GM23248 (cell line): ENCODE results near the gene IGFBP3. TPM values are rescaled to one million over a fixed set of nuclear protein-coding genes. Genes with fewer than 3 reads are reported as not detected.

Source experiments
- DNase-seq: peaks from one replicate; pipeline ENCODE4 v3.0.0-alpha.2; 2015
- H2AFZ ChIP-seq: fragments of 200-600 bp; sonication (generic); 2 replicates; pipeline ENCODE4 v1.6.1; 2016; ENCODE audit warnings: antibody characterized with exemption
- H3F3A ChIP-seq: fragments of 200-600 bp; sonication (generic); 2 replicates; pipeline ENCODE4 v1.6.1; 2016; ENCODE audit warnings: mild to moderate bottlenecking, antibody characterized with exemption, mixed run types; ENCODE audit not compliant: insufficient read depth
- H3K27ac ChIP-seq: fragments of 200-600 bp; sonication (generic); 2 replicates; pipeline ENCODE4 v1.5.1; 2016; ENCODE audit warnings: mild to moderate bottlenecking
- H3K27me3 ChIP-seq: fragments of 200-600 bp; sonication (generic); replicated peaks from 2 replicates; pipeline ENCODE4 v1.6.1; 2016; ENCODE audit warnings: mild to moderate bottlenecking; ENCODE audit not compliant: insufficient read depth
- H3K36me3 ChIP-seq: fragments of 200-600 bp; sonication (generic); 2 replicates; pipeline ENCODE4 v1.6.1; 2016; ENCODE audit warnings: low read depth, mild to moderate bottlenecking
- H3K4me1 ChIP-seq: fragments of 200-600 bp; sonication (generic); 2 replicates; pipeline ENCODE4 v1.6.1; 2016; ENCODE audit warnings: mild to moderate bottlenecking; ENCODE audit not compliant: insufficient read depth
- H3K4me2 ChIP-seq: fragments of 200-600 bp; sonication (generic); one replicate; pipeline ENCODE4 v1.6.1; 2016; ENCODE audit warnings: mild to moderate bottlenecking; ENCODE audit not compliant: unreplicated experiment
- H3K4me3 ChIP-seq: fragments of 200-600 bp; sonication (generic); 2 replicates; pipeline ENCODE4 v1.5.1; 2016; ENCODE audit warnings: mild to moderate bottlenecking
- H3K79me2 ChIP-seq: fragments of 200-600 bp; sonication (generic); 2 replicates; pipeline ENCODE4 v1.6.1; 2016; ENCODE audit warnings: mild to moderate bottlenecking; ENCODE audit not compliant: insufficient read depth
- H3K9ac ChIP-seq: fragments of 200-600 bp; sonication (generic); 2 replicates; pipeline ENCODE4 v1.6.1; 2016; ENCODE audit warnings: mild to moderate bottlenecking
- H3K9me2 ChIP-seq: fragments of 200-600 bp; sonication (generic); 2 replicates; pipeline ENCODE4 v1.6.1; 2016; ENCODE audit warnings: mixed run types, mild to moderate bottlenecking, moderate library complexity; ENCODE audit not compliant: insufficient read depth
- H3K9me3 ChIP-seq: fragments of 200-600 bp; sonication (generic); one replicate; pipeline ENCODE4 v1.6.1; 2017; ENCODE audit warnings: low read depth
- H4K20me1 ChIP-seq: fragments of 200-600 bp; sonication (generic); 2 replicates; pipeline ENCODE4 v1.6.0; 2016; ENCODE audit not compliant: insufficient read depth
- EZH2 ChIP-seq: fragments of 200-600 bp; sonication (generic); IDR thresholded peaks from 2 replicates; pipeline ENCODE4 v1.6.1; 2018; ENCODE audit warnings: antibody characterized with exemption, mild to moderate bottlenecking; ENCODE audit not compliant: insufficient read depth, poor library complexity, severe bottlenecking
- EZH2phosphoT487 ChIP-seq: fragments of 200-600 bp; sonication (generic); IDR thresholded peaks from 2 replicates; pipeline ENCODE4 v1.6.1; 2018; ENCODE audit warnings: antibody characterized with exemption, moderate library complexity, mild to moderate bottlenecking, low read depth; ENCODE audit not compliant: insufficient read depth
- WGBS, 2 experiments: methylation state at CpG; one replicate each; pipeline ENCODE4 v1.1.6; 2015 to 2017; ENCODE audit warnings: low lambda C conversion rate in 2 of 2, low coverage in 1 of 2; ENCODE audit errors: missing lambda C conversion rate in 2 of 2; 5-methylcytosine and 5-hydroxymethylcytosine counted together
- in situ Hi-C: fragments of 300-500 bp; cut with MboI; formaldehyde crosslinking; loops from 2 replicates; pipeline ENCODE4 v1.15.0; 2020
- polyA plus RNA-seq: library from polyadenylated mRNA; unstranded; fragments of >200 nt; fragmentation: Nextera tagmentation; extraction: Ambion mirVana; gene quantifications from 2 replicates; pipeline ENCODE4 v1.2.1, GENCODE V29; 2016
- total RNA-seq: library from RNA; depleted of rRNA; stranded (reverse); fragments of >200 nt; shearing (Covaris generic); gene quantifications from 2 replicates; pipeline ENCODE4 v1.2.3, GENCODE V29; 2014

Gene IGFBP3
- total and polyA plus RNA-seq, 2 experiments from 2014 or later, result 17,437 to 29,310 TPM

DNA sequence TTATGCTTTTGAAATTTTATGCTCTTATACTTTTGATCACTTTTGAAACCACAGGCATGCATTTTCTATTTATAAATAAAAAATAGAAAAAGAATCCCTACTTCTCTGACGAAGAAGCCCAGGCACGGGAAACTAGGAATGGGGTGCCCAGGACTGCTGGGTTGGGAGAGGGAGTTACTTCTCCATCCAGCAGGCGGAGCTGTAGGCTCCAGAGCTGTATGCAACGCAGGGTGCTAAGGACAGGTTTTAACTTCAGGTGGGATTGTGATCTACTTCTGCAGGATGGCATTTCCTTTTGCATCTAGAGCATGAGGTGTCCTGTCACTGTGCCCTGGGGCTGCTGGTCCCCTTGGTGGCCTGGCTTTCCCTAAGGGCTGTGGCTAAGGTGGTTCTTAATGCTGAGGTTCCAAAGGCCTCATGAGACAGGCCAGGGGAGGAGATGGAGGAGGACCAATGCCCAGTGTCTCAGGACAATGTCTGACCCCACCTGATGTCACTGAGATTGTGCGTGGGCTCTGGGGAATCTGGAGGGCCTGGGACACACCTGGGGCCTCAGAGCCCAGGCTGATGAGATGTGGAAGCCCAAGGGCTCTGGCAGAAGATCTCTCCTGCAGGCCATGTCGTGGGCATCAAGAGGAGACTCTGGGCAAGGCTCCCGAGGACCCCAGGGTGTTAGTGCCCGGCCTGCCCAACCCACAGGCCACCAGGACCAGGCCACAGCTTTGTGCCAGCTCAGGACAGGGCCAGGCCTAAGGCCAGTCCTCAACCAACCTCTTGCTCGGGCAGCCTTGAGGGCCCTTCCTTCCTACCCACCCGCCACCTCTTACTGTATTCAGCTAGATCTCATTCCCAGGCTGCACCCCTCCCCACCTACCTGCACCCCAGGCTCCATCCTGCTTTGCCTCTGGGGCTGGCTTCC, 48.7 kb downstream of the IGFBP3 start:
- Histone ChIP-seq H3K4me1 (peaks cover 12% of the 10 kb centered on the region), H2AFZ (no peak overlapping the region), H3K9ac (no peak overlapping the region), H3K36me3 (no peaks in the 10 kb centered on the region), H3K4me3 (no peak overlapping the region), H4K20me1 (no peaks in the 10 kb centered on the region), H3K79me2 (no peaks in the 10 kb centered on the region), H3K9me2 (no peaks in the 10 kb centered on the region), H3F3A (peaks cover 5% of the 10 kb centered on the region; the same call in 1 of the 2 replicates), H3K27ac (no peak overlapping the region), H3K4me2 (no peak overlapping the region), H3K27me3 (no peaks in the 10 kb centered on the region), H3K9me3 (no peaks in the 10 kb centered on the region)
- DNase-seq, result peak; percentile 35
- in situ Hi-C loops, result loop anchor here (25.0 kb wide), 2 partner anchors 210 to 710 kb away; partner anchors contain the start of gene RAMP3
- whole genome bisulfite sequencing, 2 experiments, result 83% methylated on average over 10 of the region's 10 CpGs
- no peak for TF ChIP-seq EZH2
- TF ChIP-seq EZH2phosphoT487, result no peak

DNA sequence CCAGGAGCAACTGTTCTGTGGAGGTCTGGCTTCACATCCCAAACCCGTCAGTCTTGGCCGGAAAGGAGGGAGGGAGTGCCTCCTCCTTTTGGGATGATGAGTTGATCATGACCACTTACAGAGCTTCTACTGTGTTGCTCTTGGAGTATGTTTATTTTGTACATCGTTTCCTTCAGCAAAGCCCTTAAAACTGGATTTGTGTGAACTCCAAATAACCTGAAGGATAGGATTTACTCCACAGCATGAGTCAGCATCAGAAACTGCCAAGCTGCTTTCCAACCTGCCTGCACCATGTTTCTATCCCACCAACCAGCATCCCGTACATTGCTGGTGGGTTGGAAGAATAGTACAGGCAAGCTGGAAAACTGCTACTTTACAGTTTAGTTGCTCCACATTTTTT, 51.6 kb downstream of the IGFBP3 start:
- Histone ChIP-seq H3K4me1 (peaks cover 2% of the 10 kb centered on the region), H3K9me3 (no peaks in the 10 kb centered on the region), H3K9ac (no peak overlapping the region), H3K27me3 (no peaks in the 10 kb centered on the region), H3F3A (no peaks in the 10 kb centered on the region), H3K9me2 (no peaks in the 10 kb centered on the region), H3K4me2 (no peak overlapping the region), H4K20me1 (no peaks in the 10 kb centered on the region), H2AFZ (no peak overlapping the region), H3K27ac (no peak overlapping the region), H3K4me3 (no peak overlapping the region), H3K79me2 (no peaks in the 10 kb centered on the region), H3K36me3 (no peaks in the 10 kb centered on the region)
- 82% methylated on average over 4 of the region's 4 CpGs for WGBS, 2 experiments
- no peak for TF ChIP-seq EZH2phosphoT487
- no peak for TF ChIP-seq EZH2
- DNase-seq, result no peak
- in situ Hi-C loops, result loop anchor here (25.0 kb wide), 2 partner anchors 207 to 707 kb away; partner anchors contain the start of gene RAMP3

DNA sequence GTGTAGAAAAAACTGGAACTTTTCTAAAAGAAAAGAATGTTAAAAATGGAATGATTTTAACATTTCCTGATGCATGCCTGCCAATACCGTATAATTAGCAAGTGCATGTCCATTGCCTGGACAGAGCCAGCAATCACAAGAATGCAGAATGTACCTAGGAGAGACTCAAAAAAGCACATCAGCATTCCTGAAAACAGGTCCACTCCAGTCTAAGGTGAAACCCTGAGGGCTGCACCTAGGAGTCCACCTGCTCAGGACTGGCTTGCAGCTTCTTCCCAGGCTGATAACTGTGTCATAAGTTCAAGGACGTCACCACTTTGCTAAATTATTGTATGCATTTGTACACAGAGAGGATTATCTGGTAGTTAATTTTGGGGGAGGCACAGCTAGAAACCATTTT, 53.6 kb downstream of the IGFBP3 start:
- no peaks in the 10 kb centered on the region for H3K27me3 ChIP-seq
- H3K79me2 ChIP-seq, result no peaks in the 10 kb centered on the region
- H3F3A ChIP-seq, result no peaks in the 10 kb centered on the region
- in situ Hi-C loops, result loop anchor here (25.0 kb wide), 2 partner anchors 205 to 705 kb away; partner anchors contain the start of gene RAMP3
- no peaks in the 10 kb centered on the region for H3K36me3 ChIP-seq
- no peak overlapping the region for H3K27ac ChIP-seq
- no peak for DNase-seq
- WGBS, 2 experiments, result 40 to 49% methylated on average over 2 of the region's 2 CpGs
- no peaks in the 10 kb centered on the region for H3K9me3 ChIP-seq
- no peaks in the 10 kb centered on the region for H4K20me1 ChIP-seq
- no peaks in the 10 kb centered on the region for H3K9me2 ChIP-seq
- TF ChIP-seq EZH2phosphoT487, result no peak
- TF ChIP-seq EZH2, result no peak
- H3K4me3 ChIP-seq, result no peak overlapping the region
- no peak overlapping the region for H2AFZ ChIP-seq
- no peak overlapping the region for H3K9ac ChIP-seq
- H3K4me1 ChIP-seq, result no peaks in the 10 kb centered on the region
- H3K4me2 ChIP-seq, result no peak overlapping the region

DNA sequence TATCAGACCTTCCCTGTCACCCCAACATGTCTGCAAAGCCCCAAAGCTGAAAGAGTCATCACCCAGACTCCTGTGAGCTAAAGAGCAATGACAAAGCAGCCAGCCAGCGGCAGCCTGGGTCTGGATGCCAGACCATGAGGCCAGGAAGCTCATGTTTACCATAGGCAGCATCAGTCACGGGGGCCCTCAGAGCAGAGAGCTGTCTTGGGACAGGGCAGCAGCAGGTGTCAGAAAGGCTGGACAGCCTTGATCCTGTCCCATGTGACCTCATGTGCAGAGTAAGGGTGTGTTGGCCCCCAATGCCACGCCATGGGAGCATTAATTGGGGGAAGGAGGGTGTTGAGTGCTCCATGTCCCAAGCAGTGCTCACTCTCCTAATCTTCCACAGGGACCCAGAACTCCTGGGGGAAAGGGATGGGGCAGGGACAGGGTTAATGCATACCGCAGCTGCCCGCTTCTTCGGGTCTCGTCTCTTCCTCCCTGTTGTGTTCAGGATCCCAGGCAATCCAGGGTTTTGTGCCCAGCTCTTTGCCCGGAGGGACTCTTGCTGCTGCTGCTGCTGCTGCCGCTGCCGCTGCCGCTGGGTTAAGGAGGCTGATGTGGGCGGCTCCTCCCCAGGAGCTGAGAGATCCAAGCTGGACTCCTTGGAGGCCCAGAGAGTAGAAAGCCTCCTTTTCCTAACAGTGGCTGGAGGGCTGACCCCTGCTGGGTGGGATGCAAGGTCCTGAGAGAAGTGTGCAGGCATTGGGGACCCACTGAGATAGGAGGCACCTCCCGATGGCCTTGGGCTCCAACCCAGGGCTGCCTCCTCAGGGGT, 55.3 kb downstream of the IGFBP3 start:
- no peak for TF ChIP-seq EZH2phosphoT487
- no peak for TF ChIP-seq EZH2
- no peaks in the 10 kb centered on the region for H3K79me2 ChIP-seq
- in situ Hi-C loops, result loop anchor here (25.0 kb wide), 2 partner anchors 204 to 704 kb away; partner anchors contain the start of gene RAMP3
- no peak overlapping the region for H3K4me3 ChIP-seq
- H3F3A ChIP-seq, result no peaks in the 10 kb centered on the region
- H3K36me3 ChIP-seq, result no peaks in the 10 kb centered on the region
- WGBS, 2 experiments, result 83 to 85% methylated on average over 13 of the region's 13 CpGs
- H3K9me3 ChIP-seq, result no peaks in the 10 kb centered on the region
- no peaks in the 10 kb centered on the region for H4K20me1 ChIP-seq
- no peak overlapping the region for H3K27ac ChIP-seq
- no peaks in the 10 kb centered on the region for H3K9me2 ChIP-seq
- H3K4me1 ChIP-seq, result no peaks in the 10 kb centered on the region
- H3K4me2 ChIP-seq, result no peak overlapping the region
- H3K9ac ChIP-seq, result no peak overlapping the region
- DNase-seq, result no peak
- peaks cover 9% of the 10 kb centered on the region; the same call in 1 of the 2 replicates for H3K27me3 ChIP-seq
- no peak overlapping the region for H2AFZ ChIP-seq
